Activated T-cell treated with anti-CD3 and anti-CD28 coated beads, Interleukin-2, amount 50 U/mL, for 24 hours (primary cell): ENCODE data around the gene GRIK1.

Experiments
- DNase-seq: peaks from one replicate; pipeline ENCODE4 v3.0.0-alpha.2; 2020
- H3K27ac Mint-ChIP-seq: 2 replicates; pipeline ENCODE4 v1.8.0; 2020; ENCODE audit warnings: mild to moderate bottlenecking, mixed read lengths
- H3K27me3 Mint-ChIP-seq: 2 replicates; pipeline ENCODE4 v1.8.0; 2020; ENCODE audit warnings: mixed read lengths
- H3K36me3 Mint-ChIP-seq: 2 replicates; pipeline ENCODE4 v1.8.0; 2020; ENCODE audit warnings: low read depth, mixed read lengths
- H3K4me1 Mint-ChIP-seq: 2 replicates; pipeline ENCODE4 v1.8.0; 2020; ENCODE audit warnings: low read depth, mixed read lengths
- H3K4me3 Mint-ChIP-seq: 2 replicates; pipeline ENCODE4 v1.8.0; 2020; ENCODE audit warnings: mild to moderate bottlenecking, moderate library complexity, mixed read lengths
- H3K9me3 Mint-ChIP-seq: 2 replicates; pipeline ENCODE4 v1.8.0; 2020; ENCODE audit warnings: mixed read lengths

Gene GRIK1

DNA sequence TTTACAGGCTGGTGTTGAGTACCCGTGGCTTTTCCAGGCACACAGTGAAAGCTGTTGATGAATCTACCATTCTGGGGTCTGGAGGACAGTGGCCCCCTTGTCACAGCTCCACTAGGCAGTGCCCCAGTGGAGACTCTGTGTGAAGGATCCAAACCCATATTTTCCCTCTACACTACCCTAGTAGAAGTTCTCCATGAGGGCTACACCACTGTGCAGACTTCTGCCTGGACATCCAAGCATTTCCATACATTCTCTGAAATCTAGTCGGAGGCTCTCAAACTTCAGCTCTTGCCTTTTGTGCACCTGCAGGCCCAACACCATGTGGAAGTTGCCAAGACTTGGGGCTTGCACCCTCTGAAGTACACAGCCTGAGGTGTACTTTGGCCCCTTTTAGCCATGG is 413.3 kb downstream of the GRIK1 start:
- Mint-ChIP-seq H3K36me3 (peaks cover 44% of the 10 kb centered on the region), H3K4me3 (no peak overlapping the region), H3K4me1 (no peaks in the 10 kb centered on the region), H3K27ac (no peak overlapping the region), H3K9me3 (peaks cover 21% of the 10 kb centered on the region), H3K27me3 (no peaks in the 10 kb centered on the region)
- DNase-seq = no peak

DNA sequence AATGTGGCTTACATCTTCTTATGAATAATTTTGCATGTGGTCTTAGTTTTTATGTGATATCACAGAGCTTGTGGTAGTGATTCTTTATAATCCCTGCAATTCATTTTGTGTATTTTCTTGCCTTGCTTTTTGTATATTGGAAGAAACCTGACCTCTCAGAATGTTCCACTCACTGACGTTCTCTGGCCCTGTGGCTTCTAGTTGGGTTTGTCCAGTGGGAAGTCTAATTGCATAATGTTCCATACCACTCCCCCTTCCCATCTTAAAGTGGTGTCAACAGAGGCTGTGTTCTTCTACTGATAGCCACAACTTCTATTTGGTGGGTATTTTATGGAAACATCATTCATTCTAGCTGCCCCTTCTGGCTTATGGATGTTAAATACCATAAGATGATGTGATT is 415.7 kb downstream of the GRIK1 start:
- Mint-ChIP-seq H3K9me3 (peaks cover 21% of the 10 kb centered on the region), H3K27me3 (no peaks in the 10 kb centered on the region), H3K4me3 (no peak overlapping the region), H3K36me3 (peaks cover 39% of the 10 kb centered on the region), H3K27ac (no peak overlapping the region), H3K4me1 (no peaks in the 10 kb centered on the region)
- DNase-seq = no peak

DNA sequence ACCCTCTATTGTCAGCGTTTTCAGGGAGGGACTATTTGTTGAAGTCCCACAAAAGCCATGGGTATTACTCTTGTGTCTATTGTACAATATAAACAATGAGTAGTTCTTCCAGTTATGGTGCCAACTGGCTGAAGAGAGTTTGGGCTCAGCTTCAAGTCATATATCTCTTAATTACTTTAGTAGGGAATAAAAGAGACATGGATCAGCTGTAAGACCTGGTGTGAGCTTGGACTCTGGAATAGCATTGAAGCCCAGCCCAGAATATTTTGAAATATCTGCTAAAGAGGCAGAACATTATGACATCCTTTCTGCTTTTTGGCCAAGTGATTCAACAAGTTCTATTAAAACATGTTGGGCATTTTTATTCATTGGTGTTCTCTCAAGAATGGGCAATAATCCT is 416.1 kb downstream of the GRIK1 start:
- Mint-ChIP-seq H3K9me3 (peaks cover 21% of the 10 kb centered on the region), H3K36me3 (peaks cover 39% of the 10 kb centered on the region), H3K27ac (no peak overlapping the region), H3K4me1 (no peaks in the 10 kb centered on the region), H3K27me3 (no peaks in the 10 kb centered on the region), H3K4me3 (no peak overlapping the region)
- DNase-seq = no peak

DNA sequence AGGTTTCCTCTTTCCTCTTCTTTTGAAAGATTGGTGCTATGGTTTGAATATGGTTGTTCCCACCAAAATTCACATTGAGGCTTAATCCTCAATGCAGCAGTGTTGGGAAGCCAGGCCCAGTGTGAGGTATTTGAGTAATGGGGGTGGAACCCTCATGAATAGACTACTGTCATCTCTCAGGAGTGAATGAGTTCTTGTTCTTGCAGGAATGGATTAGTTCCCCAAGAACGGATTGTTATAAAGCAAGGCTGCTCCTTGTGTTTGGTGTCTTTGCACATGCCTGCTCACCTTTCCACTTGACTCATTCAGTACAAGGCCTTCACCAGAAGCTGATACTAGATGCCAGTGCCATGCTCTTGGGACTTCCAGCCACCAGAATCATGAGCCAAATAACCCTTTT is 417.9 kb downstream of the GRIK1 start:
- H3K36me3 Mint-ChIP-seq = peaks cover 34% of the 10 kb centered on the region
- H3K27ac Mint-ChIP-seq = no peak overlapping the region
- no peaks in the 10 kb centered on the region for H3K4me1 Mint-ChIP-seq

DNA sequence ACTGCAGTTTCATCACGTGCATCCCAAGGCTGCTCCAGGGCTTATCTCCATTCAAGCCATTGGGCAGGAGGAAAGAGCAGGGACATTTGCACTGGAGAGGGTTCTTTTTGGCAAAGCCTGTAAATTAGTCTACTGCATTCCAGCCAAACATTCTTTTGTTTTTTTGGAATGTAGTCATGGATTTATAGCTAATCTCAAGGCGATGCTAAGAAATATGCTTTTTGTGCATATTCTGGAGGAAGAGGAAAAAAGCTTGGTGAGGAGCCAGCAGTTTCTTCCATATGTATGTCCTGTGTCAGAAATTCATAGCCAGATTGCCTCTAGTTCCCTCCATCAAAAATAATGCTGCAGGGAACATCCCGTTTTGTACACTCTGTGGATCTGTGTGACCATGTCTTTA is 419.6 kb downstream of the GRIK1 start:
- DNase-seq = no peak
- Mint-ChIP-seq H3K27ac (no peak overlapping the region), H3K4me3 (no peak overlapping the region), H3K4me1 (no peaks in the 10 kb centered on the region), H3K9me3 (peaks cover 4% of the 10 kb centered on the region), H3K27me3 (no peaks in the 10 kb centered on the region), H3K36me3 (peaks cover 26% of the 10 kb centered on the region)

More for the DNA sequence above, 417.9 kb downstream of the GRIK1 start:
- Mint-ChIP-seq H3K4me3 (no peak overlapping the region), H3K9me3 (peaks cover 16% of the 10 kb centered on the region), H3K27me3 (no peaks in the 10 kb centered on the region)
- no peak for DNase-seq

DNA sequence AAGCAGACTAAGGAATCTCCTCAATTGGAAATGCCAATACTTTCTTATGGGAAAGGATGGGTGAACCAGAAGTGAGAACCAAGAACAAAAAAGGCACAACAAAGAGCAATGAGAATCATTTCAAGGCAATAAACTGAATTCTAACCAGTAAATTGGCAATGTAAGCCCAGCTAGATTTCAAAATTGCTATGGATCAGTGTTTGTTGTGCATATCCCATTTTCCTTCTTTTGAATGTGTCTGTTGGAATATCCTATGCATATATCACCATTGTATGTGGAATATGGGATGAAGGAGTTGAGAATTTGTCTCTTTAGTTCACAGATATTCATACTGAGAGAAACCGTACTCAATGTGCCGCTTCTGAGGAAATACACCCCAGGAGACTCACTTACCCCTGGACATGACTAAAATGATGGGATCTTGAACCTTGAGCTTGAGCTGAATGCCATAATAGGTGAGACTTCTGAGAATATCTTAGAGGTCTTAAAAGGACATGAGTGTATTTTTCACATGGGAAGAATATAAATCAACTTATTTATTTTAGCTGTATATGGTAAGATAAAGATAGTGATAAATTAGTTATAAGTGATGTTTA is 425.0 kb downstream of the GRIK1 start:
- peaks cover 25% of the 10 kb centered on the region for H3K36me3 Mint-ChIP-seq
- no peak for DNase-seq
- H3K4me1 Mint-ChIP-seq = no peaks in the 10 kb centered on the region
- no peaks in the 10 kb centered on the region for H3K27me3 Mint-ChIP-seq
- no peak overlapping the region for H3K27ac Mint-ChIP-seq
- H3K9me3 Mint-ChIP-seq = peaks cover 21% of the 10 kb centered on the region
- no peak overlapping the region for H3K4me3 Mint-ChIP-seq

DNA sequence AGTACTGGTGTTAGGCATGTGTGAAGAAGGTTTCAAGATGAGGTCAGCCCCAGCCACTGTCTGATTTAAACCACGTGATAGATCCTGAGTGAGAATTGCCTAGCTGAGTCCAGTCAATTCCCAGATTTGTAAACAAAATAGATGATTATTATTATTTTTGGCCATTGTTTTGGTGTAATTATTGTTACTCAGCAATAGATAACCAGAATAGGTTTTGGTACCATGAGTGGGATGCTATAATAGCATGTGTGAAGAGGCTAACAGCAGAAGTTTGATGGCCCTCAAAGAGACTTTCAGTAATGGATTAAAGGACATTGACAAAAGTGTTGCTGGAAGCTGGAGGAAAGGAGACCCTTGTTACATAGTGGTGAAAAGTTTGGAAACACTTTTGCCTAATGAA is 426.3 kb downstream of the GRIK1 start:
- no peak overlapping the region for H3K4me3 Mint-ChIP-seq
- no peak overlapping the region for H3K27ac Mint-ChIP-seq
- H3K27me3 Mint-ChIP-seq = no peaks in the 10 kb centered on the region
- peaks cover 25% of the 10 kb centered on the region for H3K36me3 Mint-ChIP-seq
- no peaks in the 10 kb centered on the region for H3K4me1 Mint-ChIP-seq
- H3K9me3 Mint-ChIP-seq = peaks cover 21% of the 10 kb centered on the region
- DNase-seq = no peak

DNA sequence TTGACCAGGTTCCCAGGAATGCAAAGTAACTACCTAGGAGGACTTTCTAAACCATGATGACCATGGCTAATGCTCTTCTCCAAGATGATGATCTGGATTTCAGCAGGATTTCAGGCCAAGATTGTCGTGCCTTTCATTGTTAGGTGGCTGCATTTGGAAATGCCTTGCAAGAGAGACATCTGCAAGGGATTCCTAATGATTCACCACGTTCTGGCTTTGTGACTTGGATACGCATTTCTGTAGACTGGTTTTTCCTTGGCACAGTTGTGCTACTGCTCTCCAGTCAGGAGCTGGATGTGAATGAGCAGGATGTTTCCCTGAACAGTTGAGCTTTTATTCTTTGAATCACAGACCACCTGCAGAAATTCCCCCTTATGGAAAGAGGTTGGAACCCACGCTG is 428.7 kb downstream of the GRIK1 start:
- Mint-ChIP-seq H3K4me3 (no peak overlapping the region), H3K27ac (no peak overlapping the region), H3K27me3 (no peaks in the 10 kb centered on the region), H3K9me3 (peaks cover 21% of the 10 kb centered on the region), H3K36me3 (peaks cover 25% of the 10 kb centered on the region), H3K4me1 (peaks cover 3% of the 10 kb centered on the region)
- no peak for DNase-seq

DNA sequence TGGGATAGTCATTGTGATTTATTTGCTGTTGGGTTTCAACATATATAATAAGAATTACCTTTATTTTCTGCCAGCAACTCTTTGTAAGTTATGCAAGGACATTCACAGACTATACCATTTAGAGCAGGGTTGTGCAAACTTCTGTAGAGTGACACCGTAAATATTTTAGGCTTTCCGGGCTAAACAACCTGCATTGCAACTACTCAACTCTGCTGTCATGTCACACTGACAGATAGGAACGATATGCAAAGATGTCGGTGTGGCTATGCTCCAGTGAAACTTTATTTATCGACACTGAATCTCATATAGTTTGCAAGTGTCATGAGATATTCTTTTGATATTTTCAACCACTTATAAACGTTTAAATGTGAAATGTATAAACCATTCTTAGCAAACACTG is 430.7 kb downstream of the GRIK1 start:
- H3K36me3 Mint-ChIP-seq = peaks cover 21% of the 10 kb centered on the region

DNA sequence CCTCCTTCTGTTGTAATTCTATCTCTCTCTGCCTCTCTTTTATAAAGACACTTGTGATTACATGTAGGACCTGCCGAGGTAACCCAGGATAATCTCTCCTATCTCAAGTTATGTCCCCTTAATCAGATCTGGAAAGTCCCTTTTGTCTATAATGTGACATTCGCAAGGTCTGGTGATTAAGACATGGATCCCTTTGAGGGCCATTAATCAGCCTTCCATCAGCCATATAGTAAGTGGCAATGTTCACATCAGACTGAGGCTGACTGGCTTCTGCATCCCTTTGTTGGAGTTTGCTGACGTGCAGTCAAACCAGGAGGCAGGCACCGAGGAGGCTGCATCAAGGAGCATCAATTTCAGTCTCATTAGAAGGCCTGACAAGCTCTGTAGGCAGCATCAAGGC is 431.5 kb downstream of the GRIK1 start:
- DNase-seq = no peak
- H3K4me1 Mint-ChIP-seq = peaks cover 5% of the 10 kb centered on the region
- H3K4me3 Mint-ChIP-seq = no peak overlapping the region
- peaks cover 18% of the 10 kb centered on the region for H3K36me3 Mint-ChIP-seq
- no peaks in the 10 kb centered on the region for H3K27me3 Mint-ChIP-seq
- peaks cover 2% of the 10 kb centered on the region for H3K9me3 Mint-ChIP-seq
- H3K27ac Mint-ChIP-seq = no peak overlapping the region

More for the DNA sequence above, 430.7 kb downstream of the GRIK1 start:
- Mint-ChIP-seq H3K4me3 (no peak overlapping the region), H3K27ac (no peak overlapping the region), H3K27me3 (no peaks in the 10 kb centered on the region), H3K9me3 (peaks cover 11% of the 10 kb centered on the region), H3K4me1 (peaks cover 5% of the 10 kb centered on the region)
- DNase-seq = no peak

DNA sequence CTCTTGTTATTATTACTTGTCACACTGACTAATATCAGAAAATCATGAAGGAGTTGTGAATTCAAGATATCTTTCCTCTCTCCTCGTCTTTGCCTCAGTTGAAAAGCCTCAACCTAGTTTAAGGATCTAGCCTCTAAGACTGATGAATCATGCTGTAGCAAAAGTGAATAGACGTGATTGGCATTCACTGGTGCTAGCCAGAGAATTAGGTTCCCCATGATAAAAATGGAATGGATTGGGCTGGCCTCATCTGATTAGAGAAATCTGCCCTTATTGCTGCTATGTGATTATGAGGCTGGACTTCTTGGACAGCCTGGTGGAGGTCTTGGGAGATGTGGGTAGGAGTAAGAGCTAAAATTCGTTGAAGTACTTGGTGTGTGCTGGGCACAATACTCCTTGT is 432.8 kb downstream of the GRIK1 start:
- Mint-ChIP-seq H3K27ac (no peak overlapping the region), H3K27me3 (no peaks in the 10 kb centered on the region), H3K9me3 (peaks cover 1% of the 10 kb centered on the region), H3K4me1 (peaks cover 5% of the 10 kb centered on the region), H3K4me3 (no peak overlapping the region), H3K36me3 (peaks cover 17% of the 10 kb centered on the region)
- no peak for DNase-seq

DNA sequence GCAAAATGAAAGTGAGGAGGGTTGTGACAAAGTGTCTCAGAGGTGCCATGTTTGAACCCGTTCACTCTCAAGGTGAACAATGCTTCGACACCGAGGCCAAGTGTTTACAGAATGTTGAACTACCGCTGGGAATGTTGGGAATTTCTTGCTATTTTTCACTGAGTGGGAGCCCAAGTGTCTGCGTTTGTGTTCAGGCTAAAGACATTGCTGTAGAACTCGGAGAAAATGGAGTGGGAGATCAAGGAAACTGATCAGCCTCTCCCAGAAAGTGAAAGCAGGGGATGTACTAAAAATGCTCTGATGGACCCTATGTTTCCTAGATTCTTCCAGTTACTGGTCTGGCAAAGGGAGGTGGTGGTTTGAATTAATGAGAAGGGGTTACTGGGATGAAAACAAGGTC is 433.6 kb downstream of the GRIK1 start:
- DNase-seq = no peak
- Mint-ChIP-seq H3K4me3 (no peak overlapping the region), H3K27me3 (no peaks in the 10 kb centered on the region), H3K36me3 (peaks cover 16% of the 10 kb centered on the region), H3K4me1 (peaks cover 5% of the 10 kb centered on the region), H3K9me3 (no peaks in the 10 kb centered on the region), H3K27ac (no peak overlapping the region)

DNA sequence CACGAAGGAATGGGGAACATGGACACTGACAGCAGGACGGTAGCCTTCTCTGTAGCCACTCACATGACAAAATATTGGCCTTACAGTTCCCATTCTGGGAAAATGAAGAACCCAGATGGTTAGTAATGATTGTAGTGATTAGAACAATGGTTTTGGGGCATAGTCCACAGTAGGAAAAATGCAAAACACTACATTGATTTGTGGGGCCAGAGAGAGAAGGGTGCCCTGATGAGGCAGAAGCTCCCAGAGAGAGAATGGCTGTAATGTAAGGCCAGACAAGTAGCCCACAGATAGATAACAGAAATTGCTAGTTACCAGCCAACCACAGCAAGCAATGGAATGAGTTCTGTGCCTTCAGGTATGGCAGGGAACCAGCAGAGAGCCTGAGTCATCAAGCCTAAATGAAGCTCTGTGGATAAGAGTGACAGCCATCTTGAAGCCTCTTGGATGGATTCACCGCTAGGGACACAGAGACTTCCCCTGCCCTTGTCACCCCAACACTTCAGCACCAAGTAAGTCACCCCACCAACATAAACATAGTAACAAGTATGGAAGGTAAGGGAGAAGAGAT is 435.0 kb downstream of the GRIK1 start:
- Mint-ChIP-seq H3K4me3 (no peak overlapping the region), H3K36me3 (peaks cover 16% of the 10 kb centered on the region), H3K4me1 (peaks cover 5% of the 10 kb centered on the region), H3K9me3 (no peaks in the 10 kb centered on the region), H3K27ac (no peak overlapping the region), H3K27me3 (no peaks in the 10 kb centered on the region)
- no peak for DNase-seq

DNA sequence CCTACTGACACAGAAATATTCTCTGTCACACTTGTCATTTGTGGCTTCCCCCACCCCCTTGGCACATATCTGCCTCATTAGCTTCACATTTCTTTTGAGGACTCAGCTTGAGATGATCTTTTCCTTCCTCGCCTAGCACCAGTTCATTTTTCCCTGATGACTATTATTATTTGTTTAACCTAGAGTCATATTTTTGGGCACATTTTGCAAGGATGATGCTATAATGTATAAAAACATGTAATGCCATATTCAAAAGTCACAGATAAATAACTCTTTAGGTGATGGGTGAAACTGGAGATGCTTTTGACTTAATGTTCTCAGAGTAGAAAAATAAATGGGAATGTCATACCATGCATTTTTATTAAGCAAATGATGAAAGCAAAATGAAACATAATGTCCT is 438.3 kb downstream of the GRIK1 start:
- no peak for DNase-seq
- no peak overlapping the region for H3K27ac Mint-ChIP-seq

DNA sequence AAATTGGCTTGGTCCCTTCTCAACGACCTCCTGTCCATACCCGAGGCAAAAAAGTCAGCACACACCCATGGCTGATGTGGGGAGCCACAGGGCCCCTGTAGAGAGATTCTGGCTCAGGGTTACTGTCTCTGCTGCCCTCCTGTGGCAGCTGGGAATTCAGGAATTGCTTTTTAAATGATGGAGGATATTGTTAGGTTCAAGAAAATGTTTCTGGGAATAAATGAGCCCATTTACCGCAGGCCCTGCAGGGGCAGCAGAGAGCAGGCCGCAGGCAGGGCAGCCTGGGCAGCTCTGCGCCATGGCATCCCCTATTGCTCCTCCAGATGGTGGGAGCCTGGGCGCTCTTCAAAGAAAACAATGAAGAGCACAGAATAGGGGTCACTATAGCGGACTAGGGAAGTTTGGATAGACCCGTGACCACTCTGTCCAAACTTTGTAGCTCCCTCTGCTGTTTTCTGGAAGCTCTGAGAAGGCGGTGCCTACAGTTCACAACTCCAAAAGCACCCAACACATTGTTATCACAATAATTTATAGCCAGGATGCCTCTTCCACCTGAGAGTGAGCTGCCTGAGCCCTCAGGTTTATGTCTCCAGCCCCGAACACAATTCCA is 440.0 kb downstream of the GRIK1 start:
- Mint-ChIP-seq H3K4me3 (no peak overlapping the region), H3K27ac (no peak overlapping the region), H3K9me3 (peaks cover 6% of the 10 kb centered on the region), H3K4me1 (peaks cover 2% of the 10 kb centered on the region), H3K36me3 (peaks cover 32% of the 10 kb centered on the region), H3K27me3 (no peaks in the 10 kb centered on the region)
- DNase-seq = no peak

More for the DNA sequence above, 438.3 kb downstream of the GRIK1 start:
- Mint-ChIP-seq H3K9me3 (peaks cover 6% of the 10 kb centered on the region), H3K4me3 (no peak overlapping the region), H3K36me3 (peaks cover 35% of the 10 kb centered on the region), H3K27me3 (no peaks in the 10 kb centered on the region), H3K4me1 (peaks cover 7% of the 10 kb centered on the region)
